A549 (cell line): ENCODE results near the gene CLASP2. TPM values are rescaled to one million over a fixed set of nuclear protein-coding genes. Genes with fewer than 3 reads are reported as not detected.

ENCODE experiments used
- ATAC-seq, 2 experiments: fragments of 200-7000 bp in 1 of 2; fragments of >200 bp in 1 of 2; cut with Nextera tagmentation in 1 of 2; cut with Tn5 transposase in 1 of 2; 3 replicates each; pipeline versions ENCODE4 v1.8.0 to v1.9.1; 2018 to 2020; ENCODE audit warnings: mild to moderate bottlenecking in 1 of 2, moderate library complexity in 1 of 2
- CTCF ChIA-PET: fragments of 300-600 bp; sonication (Branson Sonifier 250); formaldehyde crosslinking; extraction: SDS; loops from one replicate; lab custom pipeline; 2021; ENCODE audit warnings: antibody characterized with exemption, inconsistent platforms; lab: Yijun Ruan, JAX
- POLR2A ChIA-PET: fragments of 350-600 bp; formaldehyde crosslinking; extraction: SDS; loops from one replicate; lab custom pipeline; 2021; ENCODE audit warnings: antibody characterized with exemption, inconsistent platforms; lab: Yijun Ruan, JAX
- DNase-seq, 2 experiments: peaks; one replicate each; pipeline versions ENCODE4 v3.0.0 to v3.0.0-alpha.2; 2011 to 2016; ENCODE audit warnings: low read depth in 1 of 2, low spot score in 1 of 2
- FAIRE-seq: peaks from 2 replicates; lab custom pipeline; 2011; peaks lifted over from hg19 to GRCh38; lab: Jason Lieb, UNC
- H3K27ac ChIP-seq, 2 experiments: fragments of >200 bp; sonication (Bioruptor Twin); formaldehyde crosslinking; 3 replicates each; pipeline ENCODE4 v1.5.1; 2016 to 2017
- H3K4me1 ChIP-seq: fragments of >200 bp; sonication (Bioruptor Twin); formaldehyde crosslinking; 3 replicates; pipeline ENCODE4 v1.6.1; 2016
- H3K4me2 ChIP-seq: fragments of >200 bp; sonication (Bioruptor Twin); formaldehyde crosslinking; 3 replicates; pipeline ENCODE4 v1.6.1; 2016
- H3K4me3 ChIP-seq: fragments of >200 bp; sonication (Bioruptor Twin); formaldehyde crosslinking; 3 replicates; pipeline ENCODE4 v1.5.1; 2016
- H3K9me3 ChIP-seq: fragments of >200 bp; sonication (Bioruptor Twin); formaldehyde crosslinking; 3 replicates; pipeline ENCODE4 v1.6.1; 2016
- BCL3 ChIP-seq: fragments of >200 bp; sonication (Bioruptor Twin); formaldehyde crosslinking; IDR thresholded peaks from 3 replicates; pipeline ENCODE4 v1.6.1; 2016
- BHLHE40 ChIP-seq: IDR thresholded peaks from 2 replicates; pipeline ENCODE4 v1.6.1; 2012; ENCODE audit warnings: low read depth, low read length, inconsistent platforms
- CBX8 ChIP-seq: fragments of 200-600 bp; sonication (generic); IDR thresholded peaks from 2 replicates; pipeline ENCODE4 v1.6.1; 2016
- E2F6 ChIP-seq: IDR thresholded peaks from 2 replicates; pipeline ENCODE4 v1.6.1; 2012; ENCODE audit warnings: low read depth, borderline replicate concordance
- FOSL2 ChIP-seq, 2 experiments: fragments of 450-650 bp in 1 of 2; fragments of >200 bp in 1 of 2; sonication (Bioruptor Twin) in 1 of 2; formaldehyde crosslinking; IDR thresholded peaks; 2 replicates each; pipeline versions ENCODE4 v1.5.0 to v1.6.1; 2016 to 2020; ENCODE audit warnings: mild to moderate bottlenecking in 1 of 2, moderate library complexity in 1 of 2
- HOXB13 ChIP-seq: fragments of 250-450 bp; sonication (Bioruptor Pico); IDR thresholded peaks from 2 replicates; pipeline ENCODE4 v1.5.0; 2020; ENCODE audit warnings: low read depth, mild to moderate bottlenecking, moderate library complexity
- JUN ChIP-seq, 2 experiments: fragments of >200 bp; sonication (Bioruptor Twin); formaldehyde crosslinking; IDR thresholded peaks; 2 replicates in 1 of 2; 3 replicates in 1 of 2; pipeline ENCODE4 v1.6.1; 2016 to 2017
- MAFK ChIP-seq: fragments of 450-650 bp; IDR thresholded peaks from 2 replicates; pipeline ENCODE4 v1.6.1; 2014; ENCODE audit not compliant: partially characterized antibody
- MAX ChIP-seq: IDR thresholded peaks from 2 replicates; pipeline ENCODE4 v1.6.1; 2012
- MYC ChIP-seq: IDR thresholded peaks from 2 replicates; pipeline ENCODE4 v1.6.1; 2012; ENCODE audit warnings: mild to moderate bottlenecking, inconsistent platforms, low read length, improper control_type of control experiment, borderline replicate concordance
- PBX3 ChIP-seq: IDR thresholded peaks from 2 replicates; pipeline ENCODE4 v1.6.1; 2012
- PHF8 ChIP-seq: fragments of 200-600 bp; sonication (generic); IDR thresholded peaks from 2 replicates; pipeline ENCODE4 v1.6.1; 2016; ENCODE audit warnings: low read depth, mild to moderate bottlenecking, antibody characterized with exemption, moderate library complexity, borderline replicate concordance
- POLR2A ChIP-seq: IDR thresholded peaks from 2 replicates; pipeline ENCODE4 v1.6.1; 2012; ENCODE audit warnings: mild to moderate bottlenecking, low read length
- SMC3 ChIP-seq: fragments of >200 bp; sonication (Bioruptor Twin); formaldehyde crosslinking; IDR thresholded peaks from 3 replicates; pipeline ENCODE4 v1.6.1; 2018; ENCODE audit warnings: inconsistent platforms
- ZSCAN20 ChIP-seq: fragments of 250-450 bp; sonication (Bioruptor Pico); IDR thresholded peaks from 2 replicates; pipeline ENCODE4 v1.8.0; 2022; ENCODE audit warnings: mild to moderate bottlenecking, moderate library complexity
- WGBS: methylation state at CpG from one replicate; pipeline ENCODE4 v1.1.6; 2017; ENCODE audit errors: missing lambda C conversion rate; 5-methylcytosine and 5-hydroxymethylcytosine counted together
- polyA minus RNA-seq: library from RNA; depleted of rRNA, polyadenylated mRNA; stranded (reverse); fragments of >200 nt; gene quantifications from 2 replicates; pipeline ENCODE4 v1.2.3, GENCODE V29; 2011; rRNA and poly(A)+ RNA removed
- polyA plus RNA-seq, 4 experiments: library from polyadenylated mRNA; depleted of rRNA in 3 of 4; stranded (reverse); fragments of >200 nt; fragmentation: RNase III in 1 of 4; extraction: RNeasy Plus Mini Kit Qiagen cat#74134 plus additional on column Dnase treatment in 1 of 4; gene quantifications; 2 replicates in 3 of 4; 3 replicates in 1 of 4; pipeline ENCODE4 v1.2.3, GENCODE V29; 2011 to 2017

The CLASP2 gene
- polyA plus RNA-seq (2011; rRNA removed), result 57.0 and 66.5 TPM in 2 replicates
- 9.8 and 11.3 TPM in 2 replicates for polyA plus RNA-seq (2012; cell fraction: cytosol; rRNA removed)
- polyA plus RNA-seq (2012; cell fraction: nucleus; rRNA removed), result 11.6 and 18.6 TPM in 2 replicates
- 18.1 to 21.3 TPM (median 18.9 TPM) in 3 replicates for polyA plus RNA-seq (2017; fragmentation: RNase III; extraction: RNeasy Plus Mini Kit Qiagen cat#74134 plus additional on column Dnase treatment)
- 61.5 and 84.3 TPM in 2 replicates for polyA minus RNA-seq

DNA sequence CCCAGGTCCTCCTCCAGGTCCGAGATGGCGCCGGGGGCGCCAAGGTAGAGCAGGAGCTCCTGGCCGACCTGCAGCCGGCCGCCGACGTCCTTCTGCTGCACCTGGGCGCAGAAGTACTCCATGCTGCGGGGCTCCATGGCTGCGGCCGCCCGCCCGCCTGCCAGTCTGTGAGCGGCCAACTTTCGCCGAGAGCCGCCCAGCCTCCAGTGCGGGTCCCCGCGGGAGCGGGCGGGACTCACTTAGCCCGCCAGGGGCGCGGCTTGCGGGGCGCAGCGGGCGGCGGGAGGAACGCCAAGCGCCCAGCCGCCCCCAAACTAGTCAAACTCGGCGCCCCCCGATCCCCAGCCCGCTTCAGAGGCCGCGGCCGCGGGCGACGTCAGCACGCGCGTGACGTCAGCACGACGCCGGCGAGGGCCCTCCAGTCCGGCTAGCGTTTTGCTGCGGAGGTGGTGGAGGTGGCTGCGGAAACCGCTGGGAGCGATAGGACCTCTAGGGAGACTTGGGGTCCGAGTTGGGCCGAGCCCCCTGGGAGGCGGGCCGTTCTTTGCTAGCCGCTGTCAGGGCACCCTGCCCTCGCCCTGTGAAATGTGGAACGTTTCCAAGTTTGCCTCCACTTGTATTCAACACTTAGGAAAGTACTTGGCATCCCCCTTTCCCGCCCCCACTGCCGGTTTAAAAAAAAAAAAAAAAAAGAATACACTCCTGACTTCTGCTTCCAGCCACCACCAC is at the start of gene CLASP2:
TSS of gene CLASP2 (minus strand) at position 389 of the 729 bp plus-strand sequence. CDS start at position 137, 252 bp downstream.
- FAIRE-seq (no peak), DNase-seq (peak; percentile 89 to 91), ATAC-seq (peak; percentile 97)
- Histone ChIP-seq H3K4me2 (peak within 1 kb of the TSS; percentile 97), H3K9me3 (no peaks in the 10 kb centered on the region), H3K4me1 (peaks cover 12% of the 10 kb centered on the region; the same call in 2 of the 3 replicates), H3K4me3 (peak within 1 kb of the TSS; percentile 91), H3K27ac (peak within 1 kb of the TSS; percentile 96 to 98)
- TF ChIP-seq E2F6, result peak; percentile 27; the same call in 1 of the 2 replicates
- 0 out of 2 replicates have a peak, but pooled peaks have one; percentile 7 for TF ChIP-seq MYC
- peak; percentile 84 for TF ChIP-seq POLR2A
- peak; percentile 71; the same call in 1 of the 3 replicates for TF ChIP-seq BCL3
- peak; percentile 97 for TF ChIP-seq PHF8
- TF ChIP-seq ZSCAN20 (CRISPR knock-in tag), result no peak
- no peak for TF ChIP-seq HOXB13 (CRISPR knock-in tag)
- TF ChIP-seq FOSL2 (IDR thresholded peaks at IDR 0.05), result no peak
- peak; percentile 9; the same call in 1 of the 2 replicates for TF ChIP-seq FOSL2 (CRISPR knock-in tag; IDR thresholded peaks at IDR 0.05)
- 0 out of 2 replicates have a peak, but pooled peaks have one; percentile 31 for TF ChIP-seq PBX3
- peak; percentile 73 to 79; a peak in 2 of 5 replicates for TF ChIP-seq JUN (IDR thresholded peaks at IDR 0.05)
- peak; percentile 34 for TF ChIP-seq MAX
- 0% methylated on average over 25 of the region's 68 CpGs for WGBS
- CTCF ChIA-PET, result interaction anchor here (0.5 to 1.9 kb wide), 5 partner anchors 13 to 769 kb away, joined by 3 to 5 read pairs (median 3); no protein-coding TSS in a partner anchor
- POLR2A ChIA-PET, result interaction anchor here (1.0 kb wide), 1 partner anchor 277 kb away, joined by 3 read pairs; the partner anchor contains the start of gene UBP1

GRCh38 chr3:33758864-33759263 is 40.8 kb upstream of the CLASP2 start:
- FAIRE-seq, result no peak
- DNase-seq, result no peak
- Histone ChIP-seq H3K4me2 (no peak overlapping the region), H3K4me3 (no peak overlapping the region), H3K27ac (no peak overlapping the region), H3K9me3 (peaks cover 18% of the 10 kb centered on the region), H3K4me1 (no peaks in the 10 kb centered on the region)
- WGBS, result 58% methylated on average over 2 of the region's 2 CpGs
- TF ChIP-seq CBX8, result no peak
- TF ChIP-seq PHF8, result no peak
- no peak for TF ChIP-seq SMC3
- CTCF ChIA-PET, result interaction anchor here (1.1 kb wide), 1 partner anchor 15 kb away, joined by 4 read pairs; no protein-coding TSS in a partner anchor
- no peak for ATAC-seq
- POLR2A ChIA-PET, result no interaction called here

DNA sequence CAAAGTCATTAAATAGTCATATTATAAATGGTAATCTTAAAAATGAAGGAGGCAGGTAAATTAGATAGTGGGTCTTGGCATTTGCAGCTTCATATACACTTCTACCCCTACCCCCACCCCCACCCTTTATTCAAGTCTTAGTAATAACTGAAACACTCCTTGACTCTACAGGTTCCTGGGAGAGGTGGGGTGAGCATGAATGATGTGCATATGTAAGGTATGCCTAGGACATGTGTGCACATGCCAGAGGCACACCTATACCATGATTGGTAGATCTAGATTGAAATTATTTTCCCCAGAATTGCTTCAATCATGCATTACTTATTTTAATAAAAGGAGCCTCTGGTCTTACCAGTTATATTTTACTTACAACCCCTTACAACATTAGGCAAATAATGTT is 40.2 kb upstream of the CLASP2 start:
- no peak for ATAC-seq
- no peak overlapping the region for H3K4me3 ChIP-seq
- no peak overlapping the region for H3K27ac ChIP-seq
- no peak for DNase-seq
- no peak for FAIRE-seq
- H3K9me3 ChIP-seq, result peaks cover 22% of the 10 kb centered on the region
- TF ChIP-seq MAFK, result no peak
- no peak for TF ChIP-seq BHLHE40
- TF ChIP-seq, all 56 proteins: peak for 0
- Histone ChIP-seq H3K4me1 (no peaks in the 10 kb centered on the region), H3K4me2 (no peak overlapping the region)
- ChIA-PET POLR2A (no interaction called here), CTCF (no interaction called here)
